HEK293 (cell line): ENCODE data around the gene PTPN18.
A peak's percentile ranks its signal among the peaks of the same experiment; 100 is the strongest.

Experiments
- EGR2 ChIP-seq: fragments of 450-650 bp; formaldehyde crosslinking; IDR thresholded peaks from 2 replicates; pipeline ENCODE4 v1.5.1; 2016; ENCODE audit warnings: low read depth, missing biosample characterization, missing genetic modification characterization
- HOXC10 ChIP-seq: sonication (generic); formaldehyde crosslinking; IDR thresholded peaks from 2 replicates; pipeline ENCODE4 v1.8.1; 2023; ENCODE audit warnings: mild to moderate bottlenecking, missing genetic modification reagents
- HOXD13 ChIP-seq: sonication (generic); formaldehyde crosslinking; IDR thresholded peaks from 2 replicates; pipeline ENCODE4 v1.8.0; 2022; ENCODE audit warnings: missing genetic modification reagents, borderline replicate concordance
- INSM2 ChIP-seq: fragments of 450-650 bp; formaldehyde crosslinking; IDR thresholded peaks from 2 replicates; pipeline ENCODE4 v1.5.1; 2016; ENCODE audit warnings: missing biosample characterization, missing genetic modification characterization
- MYNN ChIP-seq: fragments of 450-650 bp; formaldehyde crosslinking; IDR thresholded peaks from 2 replicates; pipeline ENCODE4 v1.5.1; 2016; ENCODE audit warnings: missing biosample characterization, missing genetic modification characterization, borderline replicate concordance
- SETDB1 ChIP-seq: IDR thresholded peaks from one replicate; pipeline ENCODE4 v1.6.1; 2017; ENCODE audit warnings: mild to moderate bottlenecking, low read length, moderate library complexity, mixed read lengths; ENCODE audit not compliant: insufficient read length
- SP2 ChIP-seq: fragments of 450-650 bp; formaldehyde crosslinking; IDR thresholded peaks from 2 replicates; pipeline ENCODE4 v1.5.1; 2016; ENCODE audit warnings: missing biosample characterization, missing genetic modification characterization
- ZBTB10 ChIP-seq: fragments of 450-650 bp; formaldehyde crosslinking; IDR thresholded peaks from 2 replicates; pipeline ENCODE4 v1.5.1; 2016; ENCODE audit warnings: missing biosample characterization, missing genetic modification characterization
- ZFP69B ChIP-seq: fragments of 450-650 bp; formaldehyde crosslinking; IDR thresholded peaks from 2 replicates; pipeline ENCODE4 v1.5.1; 2016; ENCODE audit warnings: missing biosample characterization, missing genetic modification characterization
- ZNF10 ChIP-seq: fragments of 450-650 bp; formaldehyde crosslinking; IDR thresholded peaks from 2 replicates; pipeline ENCODE4 v1.5.1; 2017; ENCODE audit warnings: missing biosample characterization, missing genetic modification characterization
- ZNF2 ChIP-seq: fragments of 450-650 bp; formaldehyde crosslinking; IDR thresholded peaks from 2 replicates; pipeline ENCODE4 v1.5.1; 2016; ENCODE audit warnings: missing biosample characterization, missing genetic modification characterization
- ZNF211 ChIP-seq: fragments of 450-650 bp; formaldehyde crosslinking; IDR thresholded peaks from 2 replicates; pipeline ENCODE4 v1.5.1; 2016; ENCODE audit warnings: low read depth, missing biosample characterization, missing genetic modification characterization
- ZNF221 ChIP-seq: fragments of 450-650 bp; formaldehyde crosslinking; IDR thresholded peaks from 2 replicates; pipeline ENCODE4 v1.5.1; 2017; ENCODE audit warnings: missing biosample characterization, missing genetic modification characterization, borderline replicate concordance
- ZNF266 ChIP-seq: fragments of 450-650 bp; formaldehyde crosslinking; IDR thresholded peaks from 2 replicates; pipeline ENCODE4 v1.5.1; 2016; ENCODE audit warnings: missing biosample characterization, missing genetic modification characterization, low read depth
- ZNF391 ChIP-seq: fragments of 450-650 bp; formaldehyde crosslinking; IDR thresholded peaks from 2 replicates; pipeline ENCODE4 v1.5.1; 2016; ENCODE audit warnings: low read depth, missing biosample characterization, missing genetic modification characterization, borderline replicate concordance
- ZNF521 ChIP-seq: fragments of 450-650 bp; formaldehyde crosslinking; IDR thresholded peaks from 2 replicates; pipeline ENCODE4 v1.5.1; 2017; ENCODE audit warnings: missing biosample characterization, mild to moderate bottlenecking, missing genetic modification characterization
- ZNF530 ChIP-seq: fragments of 450-650 bp; formaldehyde crosslinking; IDR thresholded peaks from 2 replicates; pipeline ENCODE4 v1.5.1; 2016; ENCODE audit warnings: low read depth, missing biosample characterization, missing genetic modification characterization
- ZNF548 ChIP-seq: fragments of 450-650 bp; formaldehyde crosslinking; IDR thresholded peaks from 2 replicates; pipeline ENCODE4 v1.5.1; 2016; ENCODE audit warnings: missing biosample characterization, missing genetic modification characterization
- ZNF585B ChIP-seq: fragments of 450-650 bp; formaldehyde crosslinking; IDR thresholded peaks from 2 replicates; pipeline ENCODE4 v1.5.1; 2016; ENCODE audit warnings: missing biosample characterization, missing genetic modification characterization
- ZNF707 ChIP-seq: fragments of 450-650 bp; formaldehyde crosslinking; IDR thresholded peaks from 2 replicates; pipeline ENCODE4 v1.5.1; 2016; ENCODE audit warnings: missing biosample characterization, missing genetic modification characterization
- ZNF837 ChIP-seq: fragments of 450-650 bp; formaldehyde crosslinking; IDR thresholded peaks from 2 replicates; pipeline ENCODE4 v1.5.1; 2016; ENCODE audit warnings: missing biosample characterization, missing genetic modification characterization
- TF ChIP-seq, protein P1 (sequence below): fragments of 450-650 bp; formaldehyde crosslinking; IDR thresholded peaks from 2 replicates; pipeline ENCODE4 v1.5.1; 2016; ENCODE audit warnings: missing biosample characterization, missing genetic modification characterization
- TF ChIP-seq, protein P2 (sequence below): fragments of 450-650 bp; formaldehyde crosslinking; IDR thresholded peaks from 2 replicates; pipeline ENCODE4 v1.5.1; 2016; ENCODE audit warnings: missing biosample characterization, missing genetic modification characterization, borderline replicate concordance
- TF ChIP-seq, protein P3 (sequence below): fragments of 450-650 bp; formaldehyde crosslinking; IDR thresholded peaks from 2 replicates; pipeline ENCODE4 v1.5.1; 2017; ENCODE audit warnings: missing biosample characterization, missing genetic modification characterization
- TF ChIP-seq, protein P4 (sequence below): fragments of 450-650 bp; formaldehyde crosslinking; IDR thresholded peaks from 2 replicates; pipeline ENCODE4 v1.5.1; 2016; ENCODE audit warnings: missing biosample characterization, missing genetic modification characterization

Gene PTPN18

DNA sequence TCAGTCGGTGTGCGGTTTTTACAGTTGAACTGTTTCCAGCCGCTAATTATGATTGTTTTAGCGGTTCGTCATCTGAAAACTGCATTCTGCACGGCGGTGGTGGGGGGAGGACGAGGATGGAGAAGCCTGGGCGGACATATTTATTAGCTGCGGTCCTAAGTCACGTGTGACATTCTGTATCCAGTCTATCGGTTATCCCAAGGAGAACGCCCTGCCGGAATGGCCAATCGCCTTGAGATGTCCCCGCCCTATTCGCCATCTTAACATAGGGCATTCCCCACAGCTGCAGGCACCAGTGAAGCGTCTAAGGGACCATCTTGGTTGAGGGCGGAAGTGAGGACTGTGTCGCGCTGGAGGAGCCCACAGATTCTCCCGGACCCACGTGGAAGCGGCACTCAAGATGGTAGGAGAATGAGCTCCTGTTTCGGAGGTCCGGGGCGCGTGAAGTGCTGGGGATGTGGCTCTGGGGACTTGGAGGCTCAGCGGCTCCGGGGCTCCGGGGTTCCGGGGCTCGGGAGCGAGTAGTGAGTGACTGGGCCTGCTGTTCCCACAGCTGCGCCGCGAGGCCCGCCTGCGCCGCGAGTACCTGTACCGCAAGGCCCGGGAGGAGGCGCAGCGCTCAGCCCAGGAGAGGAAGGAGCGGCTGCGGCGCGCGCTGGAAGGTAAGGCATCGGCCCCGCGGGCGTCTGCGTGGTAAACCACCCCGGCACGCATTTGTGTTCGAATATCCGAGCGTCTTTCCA lies 13.2 kb upstream of the PTPN18 start, which contains the start of gene IMP4 (continued):
- TF ChIP-seq MYNN (tag by site-specific recombination) (no peak), ZNF221 (tag by site-specific recombination) (no peak), ZBTB10 (tag by site-specific recombination) (peak; percentile 67; the same call in 1 of the 2 replicates), ZNF530 (no peak), HOXD13 (CRISPR knock-in tag) (0 out of 2 replicates have a peak, but pooled peaks have one; percentile 12), ZNF837 (tag by site-specific recombination) (no peak), ZNF266 (tag by site-specific recombination) (no peak), ZNF2 (tag by site-specific recombination) (peak; percentile 46; the same call in 1 of the 2 replicates), ZNF211 (tag by site-specific recombination) (no peak), SETDB1 (no peak), ZNF521 (tag by site-specific recombination) (no peak), ZNF10 (no peak; the same call in 1 of the 2 replicates), ZFP69B (no peak), INSM2 (tag by site-specific recombination) (no peak), SP2 (tag by site-specific recombination) (peak; percentile 63), EGR2 (tag by site-specific recombination) (no peak), ZNF707 (tag by site-specific recombination) (no peak), ZNF585B (tag by site-specific recombination) (no peak), ZNF391 (tag by site-specific recombination) (peak; percentile 18; the same call in 1 of the 2 replicates), ZNF548 (tag by site-specific recombination) (no peak), HOXC10 (CRISPR knock-in tag) (peak; percentile 63; the same call in 1 of the 2 replicates)
- TF ChIP-seq, protein P1, sequence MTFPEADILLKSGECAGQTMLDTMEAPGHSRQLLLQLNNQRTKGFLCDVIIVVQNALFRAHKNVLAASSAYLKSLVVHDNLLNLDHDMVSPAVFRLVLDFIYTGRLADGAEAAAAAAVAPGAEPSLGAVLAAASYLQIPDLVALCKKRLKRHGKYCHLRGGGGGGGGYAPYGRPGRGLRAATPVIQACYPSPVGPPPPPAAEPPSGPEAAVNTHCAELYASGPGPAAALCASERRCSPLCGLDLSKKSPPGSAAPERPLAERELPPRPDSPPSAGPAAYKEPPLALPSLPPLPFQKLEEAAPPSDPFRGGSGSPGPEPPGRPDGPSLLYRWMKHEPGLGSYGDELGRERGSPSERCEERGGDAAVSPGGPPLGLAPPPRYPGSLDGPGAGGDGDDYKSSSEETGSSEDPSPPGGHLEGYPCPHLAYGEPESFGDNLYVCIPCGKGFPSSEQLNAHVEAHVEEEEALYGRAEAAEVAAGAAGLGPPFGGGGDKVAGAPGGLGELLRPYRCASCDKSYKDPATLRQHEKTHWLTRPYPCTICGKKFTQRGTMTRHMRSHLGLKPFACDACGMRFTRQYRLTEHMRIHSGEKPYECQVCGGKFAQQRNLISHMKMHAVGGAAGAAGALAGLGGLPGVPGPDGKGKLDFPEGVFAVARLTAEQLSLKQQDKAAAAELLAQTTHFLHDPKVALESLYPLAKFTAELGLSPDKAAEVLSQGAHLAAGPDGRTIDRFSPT (tag by site-specific recombination), result no peak
- TF ChIP-seq, protein P2, sequence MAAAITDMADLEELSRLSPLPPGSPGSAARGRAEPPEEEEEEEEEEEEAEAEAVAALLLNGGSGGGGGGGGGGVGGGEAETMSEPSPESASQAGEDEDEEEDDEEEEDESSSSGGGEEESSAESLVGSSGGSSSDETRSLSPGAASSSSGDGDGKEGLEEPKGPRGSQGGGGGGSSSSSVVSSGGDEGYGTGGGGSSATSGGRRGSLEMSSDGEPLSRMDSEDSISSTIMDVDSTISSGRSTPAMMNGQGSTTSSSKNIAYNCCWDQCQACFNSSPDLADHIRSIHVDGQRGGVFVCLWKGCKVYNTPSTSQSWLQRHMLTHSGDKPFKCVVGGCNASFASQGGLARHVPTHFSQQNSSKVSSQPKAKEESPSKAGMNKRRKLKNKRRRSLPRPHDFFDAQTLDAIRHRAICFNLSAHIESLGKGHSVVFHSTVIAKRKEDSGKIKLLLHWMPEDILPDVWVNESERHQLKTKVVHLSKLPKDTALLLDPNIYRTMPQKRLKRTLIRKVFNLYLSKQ (tag by site-specific recombination), result no peak
- TF ChIP-seq, protein P3, sequence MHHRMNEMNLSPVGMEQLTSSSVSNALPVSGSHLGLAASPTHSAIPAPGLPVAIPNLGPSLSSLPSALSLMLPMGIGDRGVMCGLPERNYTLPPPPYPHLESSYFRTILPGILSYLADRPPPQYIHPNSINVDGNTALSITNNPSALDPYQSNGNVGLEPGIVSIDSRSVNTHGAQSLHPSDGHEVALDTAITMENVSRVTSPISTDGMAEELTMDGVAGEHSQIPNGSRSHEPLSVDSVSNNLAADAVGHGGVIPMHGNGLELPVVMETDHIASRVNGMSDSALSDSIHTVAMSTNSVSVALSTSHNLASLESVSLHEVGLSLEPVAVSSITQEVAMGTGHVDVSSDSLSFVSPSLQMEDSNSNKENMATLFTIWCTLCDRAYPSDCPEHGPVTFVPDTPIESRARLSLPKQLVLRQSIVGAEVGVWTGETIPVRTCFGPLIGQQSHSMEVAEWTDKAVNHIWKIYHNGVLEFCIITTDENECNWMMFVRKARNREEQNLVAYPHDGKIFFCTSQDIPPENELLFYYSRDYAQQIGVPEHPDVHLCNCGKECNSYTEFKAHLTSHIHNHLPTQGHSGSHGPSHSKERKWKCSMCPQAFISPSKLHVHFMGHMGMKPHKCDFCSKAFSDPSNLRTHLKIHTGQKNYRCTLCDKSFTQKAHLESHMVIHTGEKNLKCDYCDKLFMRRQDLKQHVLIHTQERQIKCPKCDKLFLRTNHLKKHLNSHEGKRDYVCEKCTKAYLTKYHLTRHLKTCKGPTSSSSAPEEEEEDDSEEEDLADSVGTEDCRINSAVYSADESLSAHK (tag by site-specific recombination), result no peak
- TF ChIP-seq, protein P4, sequence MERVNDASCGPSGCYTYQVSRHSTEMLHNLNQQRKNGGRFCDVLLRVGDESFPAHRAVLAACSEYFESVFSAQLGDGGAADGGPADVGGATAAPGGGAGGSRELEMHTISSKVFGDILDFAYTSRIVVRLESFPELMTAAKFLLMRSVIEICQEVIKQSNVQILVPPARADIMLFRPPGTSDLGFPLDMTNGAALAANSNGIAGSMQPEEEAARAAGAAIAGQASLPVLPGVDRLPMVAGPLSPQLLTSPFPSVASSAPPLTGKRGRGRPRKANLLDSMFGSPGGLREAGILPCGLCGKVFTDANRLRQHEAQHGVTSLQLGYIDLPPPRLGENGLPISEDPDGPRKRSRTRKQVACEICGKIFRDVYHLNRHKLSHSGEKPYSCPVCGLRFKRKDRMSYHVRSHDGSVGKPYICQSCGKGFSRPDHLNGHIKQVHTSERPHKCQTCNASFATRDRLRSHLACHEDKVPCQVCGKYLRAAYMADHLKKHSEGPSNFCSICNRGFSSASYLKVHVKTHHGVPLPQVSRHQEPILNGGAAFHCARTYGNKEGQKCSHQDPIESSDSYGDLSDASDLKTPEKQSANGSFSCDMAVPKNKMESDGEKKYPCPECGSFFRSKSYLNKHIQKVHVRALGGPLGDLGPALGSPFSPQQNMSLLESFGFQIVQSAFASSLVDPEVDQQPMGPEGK (tag by site-specific recombination), result no peak
